ENCODE data around the gene NEU4.

NEU4 gene

GRCh38 chr2:241865957-241866789, 57.2 kb downstream of the NEU4 start:
- no peak for DNase-seq
